ENCODE measurements around the gene FRMD4A.

The FRMD4A gene

DNA sequence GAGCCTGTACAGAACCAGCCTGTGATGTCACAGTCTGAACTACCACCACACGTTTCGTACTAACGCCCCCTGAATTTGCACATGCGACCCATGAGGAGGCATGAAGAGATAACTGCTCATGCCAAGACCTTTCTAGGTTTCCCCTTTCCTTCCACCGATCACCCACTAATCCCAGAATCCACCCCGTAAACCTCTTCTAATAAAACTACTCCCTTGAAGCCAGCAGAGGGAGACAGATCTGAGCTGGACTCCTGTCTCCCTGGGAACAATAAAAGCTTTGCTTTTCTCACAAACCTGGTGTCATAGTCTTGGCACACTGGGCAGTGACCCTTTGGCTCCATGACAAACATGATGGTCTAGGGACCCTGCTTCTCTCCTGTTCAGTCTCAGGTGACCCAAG, 144.5 kb downstream of the FRMD4A start:
- no peak for DNase-seq (ENCODE audit: low read depth)

DNA sequence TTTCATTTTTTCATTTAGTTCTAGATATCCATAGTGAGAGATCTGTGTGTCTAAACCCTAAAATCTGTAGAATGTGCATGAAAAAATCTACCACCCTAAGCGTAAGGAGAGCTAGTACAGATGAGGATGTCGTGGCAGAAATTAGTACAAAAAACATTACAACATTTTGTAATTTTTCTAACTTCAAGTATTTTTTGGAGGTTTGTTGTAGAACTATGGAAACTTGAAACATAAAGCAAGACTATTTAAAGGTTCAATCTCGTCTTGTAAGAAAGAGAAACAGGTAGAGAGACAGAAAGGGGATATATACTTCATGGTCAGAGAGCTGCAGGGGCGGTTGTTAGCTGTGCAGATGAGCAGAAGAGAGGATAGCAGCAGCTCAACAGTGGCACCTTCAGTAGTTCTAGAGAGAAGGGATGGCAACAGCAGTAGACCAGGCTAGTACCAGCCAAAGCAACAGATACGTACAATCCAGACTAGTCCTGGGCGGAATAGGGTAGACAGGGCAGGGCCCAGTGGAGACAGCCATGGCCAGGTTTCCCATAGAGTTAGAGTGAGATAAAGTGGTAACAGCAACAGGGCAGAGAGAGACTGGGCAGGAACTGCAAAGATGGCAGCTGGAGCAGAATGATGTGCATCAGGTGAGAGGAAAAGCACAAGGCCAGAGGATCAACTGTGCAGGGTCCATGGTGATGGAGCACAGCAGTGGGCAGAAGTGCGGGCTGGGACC, 145.2 kb downstream of the FRMD4A start:
- DNase-seq (ENCODE audit: low read depth) = no peak

DNA sequence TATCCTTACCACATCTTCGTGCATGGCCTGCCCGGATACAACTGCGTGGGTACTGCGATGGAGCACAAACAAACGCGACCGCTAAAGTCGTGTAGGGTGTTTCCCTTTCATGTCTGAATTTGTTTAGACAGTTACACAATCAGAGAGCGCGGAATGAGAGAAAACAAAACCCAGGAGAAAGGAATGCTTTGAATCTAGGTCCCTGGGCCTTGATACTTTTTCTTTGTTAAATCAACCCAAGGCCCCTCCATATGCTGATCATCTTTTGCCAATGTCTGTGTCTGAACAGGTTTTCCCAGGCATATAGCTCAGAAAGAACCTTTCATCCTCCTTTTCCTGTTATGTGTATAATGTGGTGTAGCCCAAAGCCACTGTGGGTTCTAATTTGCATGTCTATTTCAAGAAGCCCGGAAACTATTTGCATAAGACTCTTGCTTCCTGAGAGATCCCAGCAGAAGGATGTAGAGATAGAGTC, 145.8 kb downstream of the FRMD4A start:
- DNase-seq (ENCODE audit: low read depth) = no peak

DNA sequence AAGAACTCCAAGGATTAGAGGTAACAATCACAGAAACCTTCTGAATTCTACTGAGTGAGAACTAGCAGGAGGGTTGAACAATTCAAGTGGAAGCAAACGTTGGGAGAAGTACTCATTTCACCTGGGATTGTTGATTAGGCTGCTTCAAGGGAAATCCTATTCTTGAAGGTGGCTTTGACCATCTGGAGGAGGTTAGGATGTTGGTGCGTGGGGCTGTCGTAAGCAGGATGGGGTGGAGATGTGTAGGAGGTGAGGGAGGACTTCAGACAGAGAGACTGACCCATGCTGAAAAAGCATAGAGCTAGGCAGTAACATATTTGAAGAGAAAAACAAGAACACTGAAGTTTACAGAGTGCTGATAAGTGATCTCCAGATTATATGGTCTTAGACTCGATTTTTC, 147.9 kb downstream of the FRMD4A start:
- DNase-seq (ENCODE audit: low read depth) = no peak

DNA sequence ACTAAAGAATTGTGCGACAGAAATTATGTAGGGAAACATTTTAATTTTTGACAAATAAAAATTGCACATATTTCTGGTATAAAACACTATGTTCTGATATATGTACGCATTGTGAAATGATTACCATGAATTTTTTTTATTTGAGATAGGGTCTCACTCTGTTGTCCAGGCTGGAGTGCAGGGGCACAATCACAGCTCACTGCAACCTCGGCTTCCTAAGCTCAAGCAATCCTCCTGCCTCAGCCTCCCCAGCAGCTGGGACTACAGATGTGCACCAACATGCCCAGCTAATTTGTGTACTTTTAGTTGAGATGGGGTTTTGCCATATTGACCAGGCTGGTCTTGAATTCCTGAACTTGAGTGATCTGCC, 149.2 kb downstream of the FRMD4A start:
- DNase-seq (ENCODE audit: low read depth) = no peak

DNA sequence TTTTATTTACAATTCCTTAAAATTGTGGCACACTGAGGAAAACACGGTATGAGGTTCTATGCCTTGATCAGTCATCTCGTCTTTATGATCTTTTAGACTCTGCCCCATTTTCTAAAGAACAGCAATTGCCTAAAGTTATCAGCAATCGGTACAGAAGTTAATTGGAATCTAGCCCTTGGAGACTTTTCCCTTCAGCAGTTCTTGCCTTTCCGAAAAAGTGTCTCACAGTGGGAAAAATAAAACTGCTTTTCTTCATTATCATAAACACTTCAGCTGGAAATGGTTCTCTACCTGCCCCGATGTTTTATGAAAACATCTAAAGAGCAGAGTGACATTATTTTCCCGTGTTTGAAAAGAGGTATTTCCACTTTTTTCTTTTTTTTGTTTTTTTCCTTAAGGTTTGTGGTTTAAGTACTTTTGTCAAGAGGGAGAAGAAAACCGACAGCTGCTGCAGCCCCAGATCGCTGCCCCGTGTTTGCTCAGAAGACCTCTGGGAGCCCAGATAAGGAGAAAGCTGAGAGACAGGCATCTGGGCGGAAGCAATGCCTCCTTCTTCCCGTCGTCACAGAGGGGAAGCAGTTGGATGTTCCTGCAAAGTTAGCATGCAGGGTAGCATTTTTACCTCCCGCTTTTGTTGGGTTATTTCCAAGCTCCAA, 149.7 kb downstream of the FRMD4A start:
- DNase-seq (ENCODE audit: low read depth) = no peak

DNA sequence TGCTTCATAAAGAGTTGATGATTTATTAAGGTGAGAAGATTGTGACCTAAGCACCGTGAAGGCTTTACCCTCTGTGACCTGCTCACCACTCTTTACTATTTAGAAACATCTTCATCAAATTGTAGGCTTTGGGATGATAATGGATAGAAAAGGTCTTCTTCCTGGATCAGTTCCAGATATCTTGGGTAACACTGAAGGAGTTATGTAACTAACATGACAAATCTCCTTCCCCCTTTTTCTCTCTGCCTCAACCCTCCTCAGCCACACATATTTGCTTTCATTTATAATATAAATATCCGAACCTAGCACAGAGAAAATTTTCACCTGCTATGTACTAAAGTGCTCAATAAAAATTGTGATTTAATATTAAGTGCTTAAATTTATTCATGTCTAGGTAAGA, 151.5 kb downstream of the FRMD4A start:
- no peak for DNase-seq (ENCODE audit: low read depth)

DNA sequence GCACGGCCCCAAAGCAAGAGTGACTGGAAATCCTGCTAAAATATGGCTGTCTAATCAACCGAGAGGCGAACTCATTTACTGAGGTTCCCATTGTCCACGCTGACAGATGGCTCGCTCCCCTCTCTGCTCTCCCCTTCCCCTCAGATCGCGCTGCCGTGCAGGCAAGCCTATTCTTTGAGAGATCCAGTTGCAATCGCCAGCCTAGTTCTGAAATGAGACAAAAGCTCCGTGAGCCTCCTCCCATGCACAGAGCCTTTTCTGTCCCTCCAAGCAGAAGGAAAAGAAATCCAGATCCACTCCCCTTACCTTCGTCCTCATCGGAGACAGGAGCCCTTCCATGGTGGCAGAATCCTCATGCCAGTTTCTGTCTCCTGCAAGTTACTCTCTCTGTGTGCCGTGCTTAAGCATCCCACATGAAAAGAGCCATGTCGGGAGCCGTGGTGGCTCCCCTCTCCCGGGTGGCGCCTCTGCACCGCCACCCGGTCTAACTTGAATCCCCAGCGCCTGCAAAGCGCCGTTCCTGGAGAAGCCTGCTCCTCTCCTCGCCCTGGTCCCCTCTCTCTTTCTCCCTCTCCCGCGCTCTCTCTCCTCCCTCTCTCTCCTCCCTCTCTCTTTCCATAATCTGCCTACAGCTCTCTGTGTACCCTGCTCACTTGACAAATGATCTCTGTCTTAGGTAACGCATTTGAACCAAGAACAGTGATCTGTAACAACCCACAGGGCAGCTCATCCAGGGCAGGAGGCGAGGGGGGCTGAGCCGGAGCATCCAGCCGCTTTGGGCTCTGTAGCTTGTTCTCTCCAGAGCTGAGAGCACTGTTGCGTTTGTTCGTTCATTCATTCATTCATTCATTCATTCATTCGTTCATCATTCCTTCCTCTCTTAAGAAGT, 156.8 kb downstream of the FRMD4A start:
- no peak for DNase-seq (ENCODE audit: low read depth)

DNA sequence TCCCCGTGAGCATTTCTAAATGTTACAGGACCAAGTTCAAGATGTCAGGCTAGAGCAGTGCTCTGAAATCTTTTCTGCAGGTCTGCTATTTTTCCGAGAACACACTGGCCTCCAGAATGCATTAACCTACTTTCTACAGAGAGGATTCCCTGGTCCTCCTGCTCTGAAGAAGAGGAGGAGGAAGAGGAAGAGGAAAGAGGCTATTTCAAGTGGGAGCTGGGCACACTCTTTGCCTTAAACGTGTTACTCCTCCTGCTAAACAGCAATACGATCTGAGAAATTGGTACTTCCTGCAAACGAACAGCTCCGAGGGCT, 157.4 kb downstream of the FRMD4A start:
- DNase-seq (ENCODE audit: low read depth) = no peak

DNA sequence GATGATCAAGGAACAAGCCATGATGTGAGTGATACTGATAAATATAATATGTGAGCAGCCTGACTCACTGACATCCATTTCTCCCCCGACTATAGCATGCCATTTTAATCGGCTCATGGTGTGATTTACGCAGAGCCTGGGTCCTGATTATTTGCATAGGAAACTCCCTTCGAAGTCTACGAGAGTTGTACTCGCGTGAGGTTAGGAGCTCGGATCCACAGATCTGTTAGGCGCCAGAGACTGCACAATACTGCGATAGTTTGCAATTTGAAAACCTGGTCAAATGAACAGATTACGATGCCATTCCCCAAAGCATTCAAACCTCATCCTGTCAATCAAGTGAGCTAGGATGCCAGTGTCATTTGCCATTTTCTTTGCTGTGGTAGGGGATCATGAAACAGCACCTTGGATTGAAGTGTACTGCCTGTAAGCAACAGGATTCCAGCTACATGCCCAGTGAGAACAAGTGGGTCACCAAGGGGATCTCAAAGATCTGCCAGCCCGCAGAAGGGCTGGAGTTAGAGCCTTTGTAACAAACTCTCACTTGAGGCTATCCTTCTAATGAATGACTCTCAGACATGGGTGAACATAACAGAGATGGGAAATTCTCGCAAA, 158.3 kb downstream of the FRMD4A start:
- DNase-seq (ENCODE audit: low read depth) = no peak

DNA sequence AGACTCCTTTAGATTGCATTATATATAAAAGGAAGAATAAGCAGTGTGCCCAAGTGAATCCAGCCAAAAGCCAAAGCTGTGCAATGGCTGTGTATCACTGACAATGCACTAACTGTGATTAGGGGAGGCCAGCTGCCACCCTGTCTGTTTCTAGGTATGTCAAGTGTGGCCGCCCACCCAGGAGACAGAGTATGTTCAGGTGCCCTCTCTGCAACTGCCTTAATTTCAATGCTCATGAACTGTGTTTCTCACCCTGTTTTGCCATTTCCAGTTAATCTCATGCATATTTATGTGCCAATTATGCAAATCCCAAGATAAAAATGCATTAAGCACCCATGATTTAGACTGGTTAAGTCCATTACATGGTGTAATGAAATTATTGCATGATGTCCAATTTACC, 159.4 kb downstream of the FRMD4A start:
- no peak for DNase-seq (ENCODE audit: low read depth)

DNA sequence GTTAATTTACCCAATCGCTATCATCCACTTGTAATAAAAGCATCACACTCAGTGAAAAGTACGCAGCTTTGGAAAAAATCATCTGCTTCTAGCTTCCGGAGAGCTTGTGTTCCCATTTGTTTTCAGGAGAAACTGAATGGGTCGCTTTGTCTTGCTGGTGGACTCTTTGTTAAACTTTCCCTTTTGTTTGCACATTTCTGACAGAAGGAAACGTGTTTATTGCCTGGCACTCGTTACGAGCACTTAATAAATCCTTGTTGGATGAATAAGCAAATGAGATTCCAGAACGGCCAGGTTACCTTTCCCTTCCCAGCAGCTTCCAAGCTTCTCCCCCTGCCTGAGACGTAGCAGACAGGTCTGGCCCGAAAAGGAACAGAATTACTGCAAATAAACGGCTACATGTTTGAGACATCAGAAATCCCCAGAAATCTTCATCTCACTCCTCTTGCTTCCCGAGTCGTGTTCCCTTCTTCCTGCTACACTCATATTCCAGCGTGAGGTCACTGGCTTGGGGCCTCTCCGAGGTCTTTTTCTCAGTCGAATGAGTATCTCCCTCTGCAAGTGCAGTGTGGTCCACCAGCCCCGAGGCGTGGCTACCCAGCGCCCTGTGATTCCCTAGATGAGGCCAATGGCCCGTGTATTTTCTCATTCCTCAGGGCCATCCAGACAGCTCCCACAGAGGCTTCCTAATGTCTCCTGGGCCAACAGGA, 167.2 kb downstream of the FRMD4A start:
- DNase-seq (ENCODE audit: low read depth) = no peak

DNA sequence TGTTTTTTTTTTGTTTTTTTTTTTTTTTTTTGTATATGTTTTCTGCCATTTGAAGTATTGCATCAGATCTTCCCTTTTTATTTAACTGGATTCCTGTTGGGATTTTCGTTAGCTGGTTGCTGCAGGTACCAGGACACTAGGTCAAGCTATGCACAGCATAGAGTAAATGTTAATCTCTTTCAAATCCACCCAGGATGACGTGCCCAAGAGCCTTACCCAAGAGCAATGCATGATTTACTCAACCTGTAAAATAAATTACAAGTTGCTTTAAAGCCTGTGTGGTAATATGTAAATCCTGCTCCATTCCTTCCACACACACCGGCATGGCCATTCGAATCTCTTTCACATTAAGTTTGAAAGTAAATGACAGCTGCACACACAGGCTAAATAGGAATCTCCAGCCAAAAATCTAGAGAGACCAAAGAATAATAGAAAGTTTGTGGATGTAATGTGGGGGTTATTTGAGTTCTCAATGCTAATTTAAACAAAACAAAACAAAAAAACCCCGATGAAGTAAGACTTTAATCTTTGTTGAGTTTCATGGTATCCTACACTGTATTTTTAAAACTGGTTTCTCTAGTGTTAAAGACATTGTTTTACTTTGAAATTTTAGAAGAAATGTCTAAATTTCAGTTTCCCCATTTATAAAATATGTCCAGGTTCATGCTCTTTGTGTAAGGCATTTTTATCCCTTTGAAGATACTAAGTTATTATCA, 167.9 kb downstream of the FRMD4A start:
- no peak for DNase-seq (ENCODE audit: low read depth)

DNA sequence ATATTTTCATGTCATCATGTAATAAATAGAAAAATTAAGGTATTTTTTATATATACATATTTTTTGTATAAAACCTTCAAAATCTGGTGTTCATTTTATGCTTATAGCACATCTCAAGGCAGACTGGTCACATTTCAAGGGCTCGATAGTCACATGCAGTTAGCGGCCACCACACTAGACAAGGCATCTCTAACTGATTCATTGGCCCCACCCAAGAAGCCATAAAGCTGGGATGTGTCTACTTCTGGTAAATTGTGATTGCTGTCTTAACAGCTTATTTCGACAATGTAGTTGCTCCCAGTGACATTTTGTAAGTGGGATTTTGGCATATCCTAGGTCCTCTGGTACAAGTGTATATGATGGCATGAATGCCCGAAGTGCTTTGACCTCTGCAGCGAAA, 168.7 kb downstream of the FRMD4A start:
- DNase-seq (ENCODE audit: low read depth) = no peak

DNA sequence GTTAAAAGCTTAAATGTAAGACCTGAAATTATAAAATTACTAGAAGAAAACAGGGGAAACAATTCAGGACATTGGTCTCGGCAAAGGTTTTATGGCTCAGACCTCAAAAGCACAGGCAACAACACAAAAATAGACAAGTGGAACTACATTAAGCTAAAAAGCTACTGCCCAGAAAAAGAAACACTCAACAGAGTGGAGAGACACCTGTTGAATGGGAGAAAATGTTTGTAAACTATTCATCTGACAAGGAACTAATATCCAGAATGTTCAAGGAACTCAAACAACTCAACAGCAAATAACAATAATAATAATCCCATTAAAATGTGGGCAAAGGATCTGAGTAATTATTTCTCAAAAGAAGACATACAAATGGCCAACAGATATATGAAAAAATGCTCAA, 170.4 kb downstream of the FRMD4A start:
- no peak for DNase-seq (ENCODE audit: low read depth)

DNA sequence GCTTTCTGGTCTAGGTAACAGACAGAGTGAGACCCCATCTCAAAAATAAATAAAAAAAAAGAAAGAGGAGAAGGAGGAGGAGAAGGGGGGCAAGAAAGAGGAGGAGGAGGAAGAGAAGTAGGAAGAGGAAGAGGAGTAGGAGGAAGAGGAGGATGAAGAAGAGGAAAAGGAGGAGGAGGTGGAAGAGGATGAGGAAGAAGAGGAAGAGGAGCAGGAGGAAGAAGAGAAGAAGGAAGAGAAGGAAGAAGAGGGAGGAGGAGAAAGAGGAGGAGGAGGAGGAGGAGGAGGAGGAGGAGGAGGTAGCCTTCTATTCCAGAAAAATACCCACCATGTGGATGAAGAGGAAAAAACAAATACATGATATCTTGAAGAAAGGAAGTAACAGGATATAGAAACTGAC, 172.1 kb downstream of the FRMD4A start:
- no peak for DNase-seq (ENCODE audit: low read depth)

DNA sequence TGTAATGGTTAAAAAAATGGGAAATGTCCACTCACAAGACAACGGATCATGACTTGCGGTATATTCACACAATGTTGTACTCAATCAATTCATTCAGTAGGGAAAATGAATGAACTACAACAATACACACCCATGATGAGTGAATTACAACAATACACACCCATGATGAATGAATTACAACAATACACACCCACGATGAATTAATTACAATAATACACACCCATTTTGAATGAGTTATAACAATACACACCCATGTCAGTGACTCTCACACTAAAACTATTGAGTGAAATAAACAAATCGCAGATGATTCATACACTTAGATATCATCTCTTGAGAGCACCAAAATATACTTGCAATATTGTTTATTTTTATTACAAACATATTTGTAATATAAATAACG, 174.6 kb downstream of the FRMD4A start:
- no peak for DNase-seq (ENCODE audit: low read depth)

DNA sequence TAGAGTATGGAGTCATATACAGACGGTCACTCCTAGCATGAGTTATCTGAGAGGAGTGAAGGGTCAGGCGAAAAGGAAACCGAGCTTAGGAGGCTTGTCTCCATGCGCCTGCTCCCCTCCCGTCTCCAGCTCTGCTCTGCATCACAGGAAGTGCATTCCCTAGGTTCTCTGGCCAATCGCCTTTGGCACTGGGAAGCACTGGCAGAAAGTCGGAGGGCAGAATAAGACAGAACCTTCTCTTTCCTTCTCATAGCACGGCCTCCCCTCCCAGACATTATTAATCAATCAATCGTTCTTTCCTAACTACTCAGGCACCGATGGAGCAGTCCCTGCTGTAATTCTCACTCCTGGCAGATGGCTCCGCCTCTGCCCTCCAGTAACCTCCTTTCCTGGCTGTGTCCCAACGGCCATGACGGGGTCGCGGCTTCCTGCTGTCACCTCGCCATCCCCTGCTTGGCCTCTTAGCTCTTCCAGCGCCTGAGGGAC, 177.1 kb downstream of the FRMD4A start:
- no peak for DNase-seq (ENCODE audit: low read depth)

DNA sequence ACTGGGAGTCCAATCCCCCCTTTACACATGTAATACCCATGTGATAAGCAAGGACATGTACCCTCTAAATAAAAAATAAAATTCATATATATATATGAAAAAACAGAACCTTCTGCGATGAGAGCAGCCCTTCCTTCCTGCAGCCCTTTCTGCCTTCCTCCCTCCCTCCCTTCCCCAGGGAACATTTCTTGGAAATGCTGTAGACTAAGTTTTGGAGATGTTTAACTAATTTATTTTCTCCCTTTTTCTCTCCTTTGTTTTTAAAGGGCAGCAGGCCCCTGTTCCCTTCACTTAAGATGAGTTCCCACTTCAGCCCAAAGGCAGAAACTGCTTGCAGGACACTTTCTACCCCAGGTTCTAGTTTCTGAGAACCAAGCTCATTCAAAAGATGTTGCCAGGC, 179.2 kb downstream of the FRMD4A start:
- no peak for DNase-seq (ENCODE audit: low read depth)

DNA sequence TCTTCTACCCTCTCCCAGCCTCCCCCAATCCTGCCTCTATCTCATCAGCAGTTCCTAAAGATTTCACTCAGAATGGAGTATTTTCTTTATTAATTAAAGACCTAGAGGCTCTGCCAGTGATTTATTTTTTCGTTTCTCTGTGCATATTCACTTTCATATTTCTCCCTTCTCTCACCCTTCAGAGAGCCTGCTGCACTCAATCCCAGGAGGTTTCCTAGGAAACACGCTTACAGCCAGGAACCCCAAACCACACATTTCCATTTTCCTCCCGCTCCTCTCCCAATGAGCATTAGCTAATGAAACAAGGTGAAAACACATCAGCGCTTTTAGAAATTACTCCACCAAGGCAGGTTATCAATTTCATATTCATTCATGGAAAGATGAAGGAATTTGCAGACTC, 180.2 kb downstream of the FRMD4A start:
- DNase-seq (ENCODE audit: low read depth) = no peak

DNA sequence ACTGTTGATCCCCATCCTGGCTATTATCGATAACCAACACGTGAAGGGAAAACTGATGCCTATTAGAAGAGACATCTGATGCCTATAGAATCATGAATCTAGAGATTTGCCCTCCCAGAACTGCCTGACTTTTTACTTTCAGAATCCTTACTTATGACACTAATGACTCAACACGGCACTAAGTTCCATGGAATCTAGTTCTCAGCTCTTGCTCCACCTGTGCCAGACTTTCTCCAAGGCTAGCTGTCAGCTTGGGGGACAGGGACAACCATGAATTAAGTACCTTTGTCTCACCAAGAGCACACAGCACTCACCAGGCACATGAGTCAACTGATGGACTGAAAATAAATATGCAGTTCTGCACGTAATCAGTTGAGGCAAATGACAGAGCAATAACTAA, 184.2 kb downstream of the FRMD4A start:
- no peak for DNase-seq (ENCODE audit: low read depth)
